ENCODE data around the gene LILRA2. TPM values are rescaled to one million over a fixed set of nuclear protein-coding genes. Genes with fewer than 3 reads are reported as not detected.

LILRA2 gene
- total RNA-seq, 6 experiments from 2014 or later = 1.4 to 8.3 (median 2.4) TPM

Small RNA genes within 50 kb of the gene (small RNA-seq; reads per million reads assigned to genes)
- 0 reads per million in 2 experiments for gene AC245036.2

Other genes starting within 250 kb of the LILRA2 start
- 1 to 10 TPM in 1 of 6 experiments, under 1 TPM in 2, not detected in 3; 0.12 to 1.2 (median 0.78) TPM for gene LILRA4, start 234.6 kb upstream of the LILRA2 start, total RNA-seq
- 10 to 100 TPM in 2 of 6 experiments, 1 to 10 TPM in 4; 2.9 to 15.3 (median 4.9) TPM for gene LAIR1, start 208.9 kb upstream of the LILRA2 start, total RNA-seq
- under 1 TPM in 5 of 6 experiments, not detected in 1; 0.30 to 0.93 (median 0.35) TPM for gene TTYH1, start 158.3 kb upstream of the LILRA2 start, total RNA-seq
- gene LENG8, start 124.6 kb upstream of the LILRA2 start, total RNA-seq = 10 to 100 TPM; 29.8 to 66.3 (median 41.1) TPM
- 1 to 10 TPM; 1.5 to 5.7 (median 3.3) TPM for gene LENG9, start 110.0 kb upstream of the LILRA2 start, total RNA-seq
- 1 to 10 TPM; 1.3 to 3.7 (median 2.0) TPM for gene CDC42EP5, start 100.5 kb upstream of the LILRA2 start, total RNA-seq
- gene LAIR2, start 71.0 kb upstream of the LILRA2 start, total RNA-seq = under 1 TPM in 1 of 6 experiments, not detected in 5; 0.38 TPM
- gene LILRA1, start 19.8 kb downstream of the LILRA2 start, total RNA-seq = 1 to 10 TPM in 3 of 6 experiments, under 1 TPM in 3; 0.62 to 2.7 (median 1.0) TPM
- gene LILRB1, start 56.7 kb downstream of the LILRA2 start, total RNA-seq = 10 to 100 TPM in 1 of 6 experiments, 1 to 10 TPM in 5; 1.7 to 21.9 (median 4.1) TPM
- gene LILRB4, start 89.2 kb downstream of the LILRA2 start, total RNA-seq = 1 to 10 TPM; 1.9 to 9.5 (median 2.5) TPM
- not detected for gene KIR3DL3, start 150.7 kb downstream of the LILRA2 start, total RNA-seq
- not detected for gene KIR2DL3, start 164.7 kb downstream of the LILRA2 start, total RNA-seq
- under 1 TPM in 1 of 6 experiments, not detected in 5; 0.18 TPM for gene KIR2DL1, start 196.0 kb downstream of the LILRA2 start, total RNA-seq
- gene KIR2DL4, start 229.8 kb downstream of the LILRA2 start, total RNA-seq = under 1 TPM in 1 of 6 experiments, not detected in 5; 0.56 TPM
- under 1 TPM in 1 of 6 experiments, not detected in 5; 0.12 TPM for gene KIR3DL1, start 242.7 kb downstream of the LILRA2 start, total RNA-seq